Suprapubic skin (tissue), 4 donors: ENCODE results near the gene COL5A1. TPM values are rescaled to one million over a fixed set of nuclear protein-coding genes. Genes with fewer than 3 reads are reported as not detected.

ENCODE experiments used
- DNase-seq, 2 donors: peaks; one replicate each; pipeline ENCODE4 v3.0.0-alpha.2; 2019; ENCODE audit warnings: low spot score in 2 of 2
- H3K27ac ChIP-seq: fragments of 200-600 bp; sonication (generic); one replicate; pipeline ENCODE4 v1.5.1; 2019
- H3K27me3 ChIP-seq: fragments of 200-600 bp; sonication (generic); one replicate; pipeline ENCODE4 v1.5.1; 2019
- H3K36me3 ChIP-seq: fragments of 200-600 bp; sonication (generic); one replicate; pipeline ENCODE4 v1.5.1; 2019
- H3K4me1 ChIP-seq: fragments of 200-600 bp; sonication (generic); one replicate; pipeline ENCODE4 v1.5.1; 2019
- H3K4me3 ChIP-seq: fragments of 200-600 bp; sonication (generic); one replicate; pipeline ENCODE4 v1.5.1; 2019; ENCODE audit warnings: mild to moderate bottlenecking
- H3K9me3 ChIP-seq: fragments of 200-600 bp; sonication (generic); one replicate; pipeline ENCODE4 v1.5.1; 2019
- CTCF ChIP-seq, 2 donors: fragments of 200-600 bp in 1 of 2; fragments of 450-650 bp in 1 of 2; sonication (generic) in 1 of 2; IDR thresholded peaks; one replicate each; pipeline ENCODE4 v1.5.1; 2016 to 2019; ENCODE audit warnings: antibody characterized with exemption in 2 of 2, mild to moderate bottlenecking in 1 of 2, moderate library complexity in 1 of 2
- EP300 ChIP-seq: sonication (generic); formaldehyde crosslinking; IDR thresholded peaks from one replicate; pipeline ENCODE4 v1.6.1; 2017; ENCODE audit warnings: antibody characterized with exemption
- POLR2A ChIP-seq, 2 donors: fragments of 450-650 bp; IDR thresholded peaks; one replicate each; pipeline ENCODE4 v1.6.1; 2017; ENCODE audit warnings: antibody characterized with exemption in 2 of 2, mild to moderate bottlenecking in 2 of 2, moderate library complexity in 2 of 2
- POLR2AphosphoS5 ChIP-seq, 3 donors: sonication (generic); formaldehyde crosslinking; IDR thresholded peaks; one replicate each; pipeline ENCODE4 v1.6.1; 2017; ENCODE audit warnings: antibody characterized with exemption in 3 of 3
- WGBS: methylation state at CpG from one replicate; pipeline ENCODE4 v1.1.5; 2018; 5-methylcytosine and 5-hydroxymethylcytosine counted together
- total RNA-seq, 4 donors: library from RNA; depleted of rRNA; stranded (reverse); fragments of >200 nt; gene quantifications; one replicate each; pipeline ENCODE4 v1.1.0, GENCODE V29; 2016

COL5A1 gene
- total RNA-seq, 4 donors from 2014 or later: 8.6 to 16.5 (median 15.4) TPM

DNA sequence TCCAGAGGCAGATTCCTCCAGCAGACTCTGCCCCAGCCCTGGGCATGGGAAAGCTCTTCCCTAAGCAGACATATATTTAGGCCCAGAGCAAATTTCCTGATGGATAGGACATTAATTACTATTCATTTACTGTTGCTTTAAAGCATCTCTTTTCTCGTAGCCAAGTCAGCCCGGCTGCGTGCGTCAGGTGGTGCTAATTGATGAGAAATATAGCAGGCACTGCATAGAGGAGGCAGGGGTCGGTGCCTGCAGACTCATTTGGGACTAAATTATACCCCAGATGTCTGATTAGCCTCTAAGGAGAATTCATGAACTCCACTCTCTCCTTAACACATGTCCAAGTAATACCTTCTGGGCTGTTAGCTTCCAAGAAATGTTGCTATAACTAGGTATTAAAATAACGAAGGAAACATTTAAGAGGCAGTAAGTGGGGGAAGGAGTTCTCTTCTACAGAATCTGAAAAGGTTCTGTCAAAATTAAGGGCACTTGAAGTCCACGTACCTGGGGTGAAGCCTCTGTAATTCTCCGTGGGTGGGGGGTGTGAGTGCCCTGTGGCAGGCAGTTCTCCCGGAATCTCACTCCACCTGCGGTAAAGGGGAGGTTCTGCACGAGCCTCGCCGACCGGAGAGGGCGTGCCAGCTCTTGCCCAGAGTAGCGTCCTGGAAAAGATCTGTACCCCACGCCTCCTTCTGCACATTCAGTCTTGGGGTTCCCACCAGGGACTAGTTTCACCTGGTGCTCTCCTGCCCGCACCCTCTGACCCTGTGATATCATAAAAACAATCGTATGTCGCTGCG lies 123.1 kb downstream of the COL5A1 start:
- WGBS: 81% methylated on average over 21 of the region's 21 CpGs
- DNase-seq: no peak
- Histone ChIP-seq H3K27me3 (no peaks in the 10 kb centered on the region), H3K27ac (no peak overlapping the region), H3K4me1 (peaks cover 6% of the 10 kb centered on the region), H3K4me3 (no peak overlapping the region), H3K36me3 (peaks cover 25% of the 10 kb centered on the region), H3K9me3 (no peaks in the 10 kb centered on the region)
- TF ChIP-seq POLR2AphosphoS5 (IDR thresholded peaks at IDR 0.05): no peak
- no peak for TF ChIP-seq EP300
- no peak for TF ChIP-seq CTCF (IDR thresholded peaks at IDR 0.05)
- TF ChIP-seq POLR2A (IDR thresholded peaks at IDR 0.05): no peak

- WGBS: 77% methylated on average over 12 of the region's 15 CpGs
These were observed 124.2 kb downstream of the COL5A1 start for GRCh38 chr9:134765785-134766184.

DNA sequence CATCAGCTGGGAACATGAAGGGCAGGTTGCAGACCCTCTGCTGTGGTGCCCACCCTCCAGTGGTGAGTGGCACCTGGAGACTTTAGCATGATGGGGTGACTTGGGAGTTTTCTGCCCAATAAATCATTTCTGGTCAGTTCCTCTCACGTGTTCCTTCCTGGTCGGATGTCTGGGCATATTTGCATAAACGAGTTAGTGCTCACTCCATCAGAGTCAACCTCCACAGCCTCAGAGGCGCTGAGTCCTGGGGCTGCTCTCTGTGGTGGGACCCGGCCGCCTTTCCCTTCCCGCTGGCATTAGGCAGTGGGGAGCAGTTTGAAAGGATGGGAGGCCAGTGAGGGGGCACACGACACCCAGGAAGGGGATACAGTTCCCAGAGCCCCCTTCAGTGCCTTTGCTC lies 125.0 kb downstream of the COL5A1 start:
- DNase-seq: no peak
- no peak overlapping the region for H3K27ac ChIP-seq
- H3K27me3 ChIP-seq: no peaks in the 10 kb centered on the region
- peaks cover 15% of the 10 kb centered on the region for H3K36me3 ChIP-seq
- 63% methylated on average over 5 of the region's 8 CpGs for WGBS
- H3K4me3 ChIP-seq: no peak overlapping the region
- TF ChIP-seq POLR2AphosphoS5 (IDR thresholded peaks at IDR 0.05) (no peak), POLR2A (IDR thresholded peaks at IDR 0.05) (no peak), CTCF (IDR thresholded peaks at IDR 0.05) (no peak), EP300 (no peak)
- H3K9me3 ChIP-seq: no peaks in the 10 kb centered on the region
- H3K4me1 ChIP-seq: peaks cover 6% of the 10 kb centered on the region

More at GRCh38 chr9:134765785-134766184, 124.2 kb downstream of the COL5A1 start:
- TF ChIP-seq EP300: no peak
- TF ChIP-seq POLR2AphosphoS5 (IDR thresholded peaks at IDR 0.05): no peak
- TF ChIP-seq CTCF (IDR thresholded peaks at IDR 0.05): no peak
- no peak for TF ChIP-seq POLR2A (IDR thresholded peaks at IDR 0.05)
- no peaks in the 10 kb centered on the region for H3K27me3 ChIP-seq
- H3K9me3 ChIP-seq: no peaks in the 10 kb centered on the region
- no peak for DNase-seq
- peaks cover 20% of the 10 kb centered on the region for H3K36me3 ChIP-seq
- H3K4me1 ChIP-seq: peaks cover 6% of the 10 kb centered on the region
- H3K27ac ChIP-seq: no peak overlapping the region
- no peak overlapping the region for H3K4me3 ChIP-seq

DNA sequence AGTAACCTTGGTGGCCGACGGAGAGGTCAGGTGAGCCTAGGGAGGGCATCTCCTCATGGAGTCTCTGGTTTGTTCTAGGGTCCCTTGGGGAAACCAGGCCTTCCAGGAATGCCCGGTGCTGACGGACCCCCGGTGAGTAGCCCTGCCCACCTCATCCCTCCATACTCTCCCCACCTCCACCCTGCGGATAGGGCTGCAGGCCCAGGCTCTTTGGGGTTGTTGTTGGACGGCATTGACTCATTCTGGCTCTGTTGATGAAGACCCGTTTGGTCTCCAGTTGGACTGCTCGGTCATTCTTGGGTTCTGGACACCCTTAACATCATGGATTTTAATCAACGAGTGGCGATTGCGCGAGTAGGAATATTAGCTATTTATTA lies 126.7 kb downstream of the COL5A1 start:
- no peaks in the 10 kb centered on the region for H3K27me3 ChIP-seq
- H3K27ac ChIP-seq: no peak overlapping the region
- no peaks in the 10 kb centered on the region for H3K9me3 ChIP-seq
- TF ChIP-seq CTCF (IDR thresholded peaks at IDR 0.05) (no peak), POLR2AphosphoS5 (IDR thresholded peaks at IDR 0.05) (no peak), EP300 (no peak), POLR2A (IDR thresholded peaks at IDR 0.05) (no peak)
- H3K36me3 ChIP-seq: peaks cover 17% of the 10 kb centered on the region
- 68% methylated on average over 8 of the region's 13 CpGs for WGBS
- no peak for DNase-seq
- no peak overlapping the region for H3K4me3 ChIP-seq
- H3K4me1 ChIP-seq: peaks cover 6% of the 10 kb centered on the region

- Histone ChIP-seq H3K9me3 (no peaks in the 10 kb centered on the region), H3K4me3 (no peak overlapping the region), H3K4me1 (peaks cover 6% of the 10 kb centered on the region), H3K27me3 (no peaks in the 10 kb centered on the region), H3K36me3 (peaks cover 19% of the 10 kb centered on the region), H3K27ac (no peak overlapping the region)
- 60% methylated on average over 23 of the region's 23 CpGs for WGBS
- no peak for DNase-seq
- no peak for TF ChIP-seq POLR2AphosphoS5 (IDR thresholded peaks at IDR 0.05)
- no peak for TF ChIP-seq EP300
- no peak for TF ChIP-seq POLR2A (IDR thresholded peaks at IDR 0.05)
- no peak for TF ChIP-seq CTCF (IDR thresholded peaks at IDR 0.05)
These were observed 127.2 kb downstream of the COL5A1 start for GRCh38 chr9:134768709-134769351.
